Astrocyte (in vitro differentiated cells and primary cell): Measurements from ENCODE around the gene OPCML.

ENCODE experiments used
- EZH2 ChIP-seq: IDR thresholded peaks from 2 replicates; pipeline ENCODE4 v1.6.1; 2012; ENCODE audit warnings: mild to moderate bottlenecking, low read length, inconsistent platforms; ENCODE audit not compliant: insufficient read depth
- TF ChIP-seq, protein P1 (sequence below): IDR thresholded peaks from 2 replicates; pipeline ENCODE4 v1.5.1; 2011; ENCODE audit warnings: low read depth, mild to moderate bottlenecking, inconsistent platforms, low read length, moderate library complexity; ENCODE audit not compliant: insufficient read depth

DNA sequence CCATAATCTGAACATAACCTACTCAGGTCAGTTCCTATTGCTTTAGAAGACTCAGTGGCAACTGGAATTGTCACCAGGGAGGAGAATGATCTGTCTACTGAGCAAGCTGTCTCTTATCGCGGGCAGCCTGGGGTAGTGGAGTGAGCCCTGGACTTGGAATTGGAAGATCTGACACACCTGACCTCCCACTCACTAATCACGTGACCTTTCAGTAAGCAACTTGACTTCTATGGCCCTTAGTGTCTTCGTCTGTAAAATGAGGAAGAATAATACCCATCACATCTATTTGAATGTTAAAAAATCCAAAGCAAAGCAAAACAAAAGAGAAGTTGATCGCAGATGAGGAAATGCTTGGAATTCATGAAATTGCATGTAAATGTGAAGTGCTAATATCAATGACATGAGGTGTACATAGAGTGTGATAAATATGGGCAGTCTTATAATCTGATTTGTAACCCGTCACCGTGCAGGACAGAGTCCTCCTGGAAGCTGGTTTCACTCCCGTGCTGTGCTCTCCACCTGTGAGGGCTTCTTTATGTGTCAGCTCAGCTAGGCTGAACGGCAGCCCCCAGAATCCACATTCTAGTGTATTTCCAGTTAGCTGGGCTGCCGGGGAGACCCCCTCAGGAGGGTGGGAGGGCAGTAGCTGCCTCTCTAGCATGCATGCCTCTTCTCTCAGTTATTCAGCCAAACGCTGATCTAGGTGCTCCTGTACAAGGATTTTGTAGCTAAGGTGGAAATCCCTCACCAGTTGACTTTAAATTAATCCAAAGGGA is 482.9 kb downstream of the OPCML start:
- TF ChIP-seq, protein P1, sequence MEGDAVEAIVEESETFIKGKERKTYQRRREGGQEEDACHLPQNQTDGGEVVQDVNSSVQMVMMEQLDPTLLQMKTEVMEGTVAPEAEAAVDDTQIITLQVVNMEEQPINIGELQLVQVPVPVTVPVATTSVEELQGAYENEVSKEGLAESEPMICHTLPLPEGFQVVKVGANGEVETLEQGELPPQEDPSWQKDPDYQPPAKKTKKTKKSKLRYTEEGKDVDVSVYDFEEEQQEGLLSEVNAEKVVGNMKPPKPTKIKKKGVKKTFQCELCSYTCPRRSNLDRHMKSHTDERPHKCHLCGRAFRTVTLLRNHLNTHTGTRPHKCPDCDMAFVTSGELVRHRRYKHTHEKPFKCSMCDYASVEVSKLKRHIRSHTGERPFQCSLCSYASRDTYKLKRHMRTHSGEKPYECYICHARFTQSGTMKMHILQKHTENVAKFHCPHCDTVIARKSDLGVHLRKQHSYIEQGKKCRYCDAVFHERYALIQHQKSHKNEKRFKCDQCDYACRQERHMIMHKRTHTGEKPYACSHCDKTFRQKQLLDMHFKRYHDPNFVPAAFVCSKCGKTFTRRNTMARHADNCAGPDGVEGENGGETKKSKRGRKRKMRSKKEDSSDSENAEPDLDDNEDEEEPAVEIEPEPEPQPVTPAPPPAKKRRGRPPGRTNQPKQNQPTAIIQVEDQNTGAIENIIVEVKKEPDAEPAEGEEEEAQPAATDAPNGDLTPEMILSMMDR: no peak
- TF ChIP-seq EZH2: no peak
